ENCODE measurements around the gene IL10.

DNA sequence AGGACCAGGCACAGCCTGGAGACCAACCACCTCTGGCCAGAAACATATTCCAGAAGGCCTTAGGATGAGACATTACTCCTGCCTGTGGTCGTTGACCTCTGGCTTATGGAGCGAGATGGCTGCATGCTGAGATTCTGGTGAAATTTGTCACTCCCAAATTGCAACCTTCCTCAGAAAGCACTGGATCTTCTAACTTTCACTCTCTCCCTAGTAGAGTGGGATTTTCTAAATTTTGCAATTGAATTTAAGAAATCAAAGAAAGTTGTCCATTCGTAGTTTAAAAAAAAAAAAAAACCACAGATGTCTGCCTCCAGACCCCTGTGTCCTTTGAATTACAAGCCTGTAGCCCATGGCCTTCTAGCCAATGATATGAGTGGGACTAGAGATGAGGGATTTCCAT lies 28.6 kb upstream of the IL10 start:
- TF ChIP-seq, protein P1, sequence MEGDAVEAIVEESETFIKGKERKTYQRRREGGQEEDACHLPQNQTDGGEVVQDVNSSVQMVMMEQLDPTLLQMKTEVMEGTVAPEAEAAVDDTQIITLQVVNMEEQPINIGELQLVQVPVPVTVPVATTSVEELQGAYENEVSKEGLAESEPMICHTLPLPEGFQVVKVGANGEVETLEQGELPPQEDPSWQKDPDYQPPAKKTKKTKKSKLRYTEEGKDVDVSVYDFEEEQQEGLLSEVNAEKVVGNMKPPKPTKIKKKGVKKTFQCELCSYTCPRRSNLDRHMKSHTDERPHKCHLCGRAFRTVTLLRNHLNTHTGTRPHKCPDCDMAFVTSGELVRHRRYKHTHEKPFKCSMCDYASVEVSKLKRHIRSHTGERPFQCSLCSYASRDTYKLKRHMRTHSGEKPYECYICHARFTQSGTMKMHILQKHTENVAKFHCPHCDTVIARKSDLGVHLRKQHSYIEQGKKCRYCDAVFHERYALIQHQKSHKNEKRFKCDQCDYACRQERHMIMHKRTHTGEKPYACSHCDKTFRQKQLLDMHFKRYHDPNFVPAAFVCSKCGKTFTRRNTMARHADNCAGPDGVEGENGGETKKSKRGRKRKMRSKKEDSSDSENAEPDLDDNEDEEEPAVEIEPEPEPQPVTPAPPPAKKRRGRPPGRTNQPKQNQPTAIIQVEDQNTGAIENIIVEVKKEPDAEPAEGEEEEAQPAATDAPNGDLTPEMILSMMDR (IDR thresholded peaks at IDR 0.05): no peak
- no peak for TF ChIP-seq ZFX (IDR thresholded peaks at IDR 0.05; ENCODE audit: borderline replicate concordance)

Data from 22Rv1 (cell line).